Neural crest cell (in vitro differentiated cells): ENCODE data around the gene RAB19. TPM values are rescaled to one million over a fixed set of nuclear protein-coding genes. Genes with fewer than 3 reads are reported as not detected.
"Not testable (repeated sequence)": the region's sequence is repeated elsewhere in the genome, so short reads cannot be mapped to it uniquely, and the experiment has no call there.

ENCODE experiments used
- DNase-seq: peaks from one replicate; pipeline ENCODE4 v3.0.0; 2021; ENCODE audit warnings: low read depth, mixed read lengths, low spot score
- H3K27ac Mint-ChIP-seq: one replicate; pipeline ENCODE4 v1.8.0; 2021; ENCODE audit warnings: mild to moderate bottlenecking, mixed read lengths; ENCODE audit not compliant: unreplicated experiment
- H3K27me3 Mint-ChIP-seq: 2 replicates; pipeline ENCODE4 v1.8.0; 2021; ENCODE audit warnings: low read depth, mild to moderate bottlenecking, mixed read lengths
- H3K36me3 Mint-ChIP-seq: 2 replicates; pipeline ENCODE4 v1.8.0; 2021; ENCODE audit warnings: low read depth, mild to moderate bottlenecking, mixed read lengths
- H3K4me1 Mint-ChIP-seq: 2 replicates; pipeline ENCODE4 v1.8.0; 2021; ENCODE audit warnings: mixed read lengths
- H3K4me3 Mint-ChIP-seq: one replicate; pipeline ENCODE4 v1.8.0; 2021; ENCODE audit warnings: mild to moderate bottlenecking, mixed read lengths
- H3K9me3 Mint-ChIP-seq: 2 replicates; pipeline ENCODE4 v1.8.0; 2021; ENCODE audit warnings: mixed read lengths
- total RNA-seq: library from RNA; stranded (reverse); gene quantifications from 2 replicates; pipeline ENCODE4 v1.2.1, GENCODE V29; 2021
- TF ChIP-seq, protein P1 (sequence below): fragments of 200-600 bp; sonication (generic); conservative IDR thresholded peaks from 2 replicates; pipeline ENCODE4 v1.5.0; 2021; ENCODE audit warnings: antibody characterized with exemption, mild to moderate bottlenecking

RAB19 gene
- total RNA-seq, 1 donor from 2014 or later, result not detected

DNA sequence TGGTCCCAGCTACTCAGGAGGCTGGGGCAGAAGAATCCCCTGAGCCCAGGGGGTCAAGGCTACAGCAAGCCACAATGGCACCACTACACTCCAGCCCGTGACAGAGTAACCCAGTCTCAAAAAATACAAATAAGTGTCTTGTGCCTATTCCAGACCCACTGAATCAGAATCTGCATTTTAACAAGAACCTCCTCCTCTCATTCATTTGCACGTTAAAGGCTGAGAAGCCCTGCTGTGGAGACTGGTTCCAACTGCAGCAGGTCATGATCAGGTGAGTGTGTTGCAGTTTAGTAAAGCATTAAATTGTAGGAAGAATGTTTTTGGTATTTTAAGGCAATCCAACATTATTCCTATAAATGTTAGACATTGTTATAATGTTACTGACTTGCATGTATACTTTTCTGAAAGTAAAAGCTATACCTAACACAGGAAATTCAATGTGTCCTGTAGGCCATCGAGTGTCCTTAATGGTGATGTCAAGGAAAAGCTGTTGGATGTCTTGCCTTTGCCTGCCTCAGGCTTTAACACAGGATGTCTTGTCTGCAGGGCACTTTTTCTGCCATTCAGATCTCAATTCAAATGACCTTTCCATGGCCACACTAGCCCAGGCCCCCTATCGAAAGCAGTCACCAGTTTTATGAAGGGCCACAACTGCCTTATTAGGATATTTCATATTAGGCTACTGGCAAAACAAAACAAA, 45.1 kb downstream of the RAB19 start:
- no peaks in the 10 kb centered on the region for H3K4me1 Mint-ChIP-seq

DNA sequence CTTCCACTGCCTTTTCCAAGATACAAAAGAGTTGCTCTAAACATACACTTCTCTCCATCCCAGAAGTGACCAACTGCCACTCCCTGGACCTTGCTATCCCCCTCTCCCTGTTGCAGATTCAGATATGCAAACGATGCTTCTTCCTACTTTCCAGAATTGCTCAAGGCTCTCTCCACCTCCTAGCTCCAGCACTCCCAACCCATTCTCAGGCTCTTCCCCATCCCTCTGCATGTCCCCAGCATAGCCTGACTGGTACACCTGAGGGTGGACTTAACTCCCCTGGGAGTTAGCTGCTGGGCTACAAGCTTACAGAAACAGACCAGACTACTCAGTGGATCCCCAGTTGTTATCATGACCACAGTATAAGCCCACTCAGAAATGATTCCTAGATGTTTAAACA, 47.9 kb downstream of the RAB19 start:
- DNase-seq, result no peak
- no peaks in the 10 kb centered on the region for H3K4me1 Mint-ChIP-seq
- no peaks in the 10 kb centered on the region for H3K27me3 Mint-ChIP-seq
- H3K9me3 Mint-ChIP-seq, result no peaks in the 10 kb centered on the region
- TF ChIP-seq, protein P1, sequence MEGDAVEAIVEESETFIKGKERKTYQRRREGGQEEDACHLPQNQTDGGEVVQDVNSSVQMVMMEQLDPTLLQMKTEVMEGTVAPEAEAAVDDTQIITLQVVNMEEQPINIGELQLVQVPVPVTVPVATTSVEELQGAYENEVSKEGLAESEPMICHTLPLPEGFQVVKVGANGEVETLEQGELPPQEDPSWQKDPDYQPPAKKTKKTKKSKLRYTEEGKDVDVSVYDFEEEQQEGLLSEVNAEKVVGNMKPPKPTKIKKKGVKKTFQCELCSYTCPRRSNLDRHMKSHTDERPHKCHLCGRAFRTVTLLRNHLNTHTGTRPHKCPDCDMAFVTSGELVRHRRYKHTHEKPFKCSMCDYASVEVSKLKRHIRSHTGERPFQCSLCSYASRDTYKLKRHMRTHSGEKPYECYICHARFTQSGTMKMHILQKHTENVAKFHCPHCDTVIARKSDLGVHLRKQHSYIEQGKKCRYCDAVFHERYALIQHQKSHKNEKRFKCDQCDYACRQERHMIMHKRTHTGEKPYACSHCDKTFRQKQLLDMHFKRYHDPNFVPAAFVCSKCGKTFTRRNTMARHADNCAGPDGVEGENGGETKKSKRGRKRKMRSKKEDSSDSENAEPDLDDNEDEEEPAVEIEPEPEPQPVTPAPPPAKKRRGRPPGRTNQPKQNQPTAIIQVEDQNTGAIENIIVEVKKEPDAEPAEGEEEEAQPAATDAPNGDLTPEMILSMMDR, result no peak
- H3K4me3 Mint-ChIP-seq, result no peak overlapping the region
- H3K27ac Mint-ChIP-seq, result peak overlapping the region; percentile 24
- H3K36me3 Mint-ChIP-seq, result peaks cover 14% of the 10 kb centered on the region

More for the DNA sequence above, 45.1 kb downstream of the RAB19 start:
- peaks cover 6% of the 10 kb centered on the region for H3K36me3 Mint-ChIP-seq
- TF ChIP-seq, protein P1, result no peak
- no peak overlapping the region for H3K27ac Mint-ChIP-seq
- H3K9me3 Mint-ChIP-seq, result no peaks in the 10 kb centered on the region
- no peak for DNase-seq
- no peak overlapping the region for H3K4me3 Mint-ChIP-seq
- no peaks in the 10 kb centered on the region for H3K27me3 Mint-ChIP-seq

DNA sequence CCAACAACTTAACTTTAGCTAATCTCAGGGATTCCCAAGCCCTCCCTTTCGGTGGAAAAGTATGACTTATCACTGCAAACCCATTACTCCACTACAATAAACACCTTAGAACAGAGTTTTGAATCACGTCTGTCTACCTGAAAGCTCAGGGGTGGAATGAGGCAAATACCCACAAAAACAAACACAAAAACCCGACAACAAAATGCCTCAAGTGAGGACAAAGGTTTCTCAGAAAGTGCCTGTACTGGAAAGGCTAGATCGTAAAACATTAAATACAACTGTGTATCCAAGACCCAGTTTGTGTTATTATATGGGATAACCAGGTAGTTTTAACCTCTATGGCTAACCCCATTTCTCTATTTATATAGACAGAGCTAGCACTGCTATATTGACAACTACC, 49.4 kb downstream of the RAB19 start:
- no peaks in the 10 kb centered on the region for H3K9me3 Mint-ChIP-seq
- TF ChIP-seq, protein P1, result no peak
- H3K27ac Mint-ChIP-seq, result no peak overlapping the region
- no peaks in the 10 kb centered on the region for H3K27me3 Mint-ChIP-seq
- H3K4me3 Mint-ChIP-seq, result no peak overlapping the region
- DNase-seq, result no peak
- peaks cover 13% of the 10 kb centered on the region for H3K36me3 Mint-ChIP-seq
- H3K4me1 Mint-ChIP-seq, result peaks cover 6% of the 10 kb centered on the region

DNA sequence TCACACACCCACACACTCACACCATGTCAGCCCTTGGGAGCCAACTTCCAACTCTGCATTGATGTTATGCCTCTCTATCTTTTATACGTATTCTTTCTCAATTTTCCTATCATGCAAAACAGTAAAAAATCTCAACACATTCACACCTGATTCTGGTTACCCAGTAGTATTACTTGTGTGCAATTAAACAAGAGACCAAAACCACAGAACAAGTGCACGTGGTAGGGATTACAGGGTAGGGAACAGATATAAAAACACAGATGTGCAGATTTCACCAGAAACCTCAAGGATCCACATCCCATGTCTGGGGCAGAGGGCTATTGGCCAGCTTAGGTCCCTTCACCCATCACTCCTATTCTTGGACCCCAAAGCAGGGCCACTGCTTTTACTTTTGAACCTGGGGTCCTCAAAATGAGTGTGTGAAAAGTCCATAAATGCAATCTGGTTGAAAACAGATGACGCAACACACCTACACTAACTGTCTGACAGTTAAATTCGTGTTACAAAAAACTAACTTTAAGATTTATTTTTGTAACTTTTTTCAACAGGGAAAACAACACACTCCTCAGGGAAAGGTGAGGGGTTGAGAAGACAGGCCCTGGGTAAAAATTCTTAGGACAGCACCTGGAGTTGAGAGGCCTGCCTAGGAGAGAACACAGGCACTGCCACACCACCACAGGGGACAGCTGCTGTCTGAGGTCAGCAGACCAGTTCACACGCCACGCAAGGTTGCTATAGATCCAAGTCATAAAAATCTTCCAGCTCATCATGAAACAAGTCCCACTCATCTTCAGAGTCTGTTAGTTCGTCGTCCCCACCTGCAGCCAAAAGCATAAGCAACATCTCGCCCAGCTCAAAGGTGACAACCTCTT, 50.2 kb downstream of the RAB19 start:
- Mint-ChIP-seq H3K4me1 (peaks cover 12% of the 10 kb centered on the region), H3K36me3 (peaks cover 13% of the 10 kb centered on the region)

DNA sequence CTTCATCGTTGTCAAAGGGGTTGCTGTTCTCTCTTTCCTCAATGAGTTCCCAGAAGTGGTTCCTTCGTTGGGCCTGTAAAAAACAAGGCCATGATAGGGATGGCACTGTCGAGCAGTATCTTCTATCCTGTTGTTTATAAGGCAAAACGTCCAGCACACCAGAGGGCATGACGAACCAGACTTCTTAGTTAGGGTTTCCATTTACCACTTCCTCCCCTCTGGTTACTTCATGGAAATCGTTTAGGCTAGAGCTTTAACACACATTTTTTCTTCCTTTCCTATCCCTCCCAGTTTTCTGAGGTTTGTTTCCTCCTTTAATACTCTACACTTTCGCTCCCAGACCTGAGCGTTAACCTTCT, 50.8 kb downstream of the RAB19 start:
- Mint-ChIP-seq H3K4me1 (peaks cover 18% of the 10 kb centered on the region), H3K36me3 (peaks cover 13% of the 10 kb centered on the region), H3K27me3 (no peaks in the 10 kb centered on the region), H3K27ac (no peak overlapping the region), H3K9me3 (no peaks in the 10 kb centered on the region), H3K4me3 (no peak overlapping the region)
- DNase-seq, result no peak
- TF ChIP-seq, protein P1, result no peak

More for the DNA sequence above, 50.2 kb downstream of the RAB19 start:
- DNase-seq, H3K4me3 Mint-ChIP-seq, H3K27ac Mint-ChIP-seq, H3K27me3 Mint-ChIP-seq, H3K9me3 Mint-ChIP-seq: not testable (repeated sequence)

DNA sequence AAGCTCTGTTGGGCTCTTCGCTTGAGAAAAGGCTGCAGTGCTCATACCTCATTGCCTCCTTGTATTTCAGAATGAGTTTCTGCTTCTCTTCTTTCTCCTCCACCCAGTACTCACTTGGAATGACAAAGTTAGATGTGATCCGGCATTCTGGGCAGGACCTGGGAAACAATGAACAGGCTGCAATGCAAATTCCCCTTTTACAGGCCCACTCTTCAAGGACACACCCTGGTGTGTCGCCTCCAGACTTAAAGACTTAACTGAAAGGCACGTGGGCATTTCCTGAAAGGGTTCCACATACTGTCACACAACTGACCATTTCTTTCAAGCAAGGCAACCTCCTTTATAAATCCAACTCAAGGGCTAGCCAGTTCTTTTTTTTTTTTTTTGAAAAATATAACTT, 51.9 kb downstream of the RAB19 start:
- DNase-seq, result no peak
- Mint-ChIP-seq H3K4me1 (peaks cover 22% of the 10 kb centered on the region), H3K27ac (no peak overlapping the region), H3K4me3 (no peak overlapping the region), H3K36me3 (peaks cover 13% of the 10 kb centered on the region), H3K9me3 (no peaks in the 10 kb centered on the region), H3K27me3 (no peaks in the 10 kb centered on the region)
- TF ChIP-seq, protein P1, result no peak
